HG03039 (cell line): ENCODE results near the gene CDK5.
A peak's percentile ranks its signal among the peaks of the same experiment; 100 is the strongest.
"Not testable (repeated sequence)": the region's sequence is repeated elsewhere in the genome, so short reads cannot be mapped to it uniquely, and the experiment has no call there.

Source experiments
- ATAC-seq: cut with Tn5 transposase; IDR thresholded peaks from one replicate; pipeline ENCODE4 v1.9.1; 2021; ENCODE audit warnings: mild to moderate bottlenecking, moderate library complexity; ENCODE audit not compliant: unreplicated experiment

CDK5 gene

GRCh38 chr7:151017370-151017952 lies 40.2 kb downstream of the CDK5 start:
- no peak for ATAC-seq

DNA sequence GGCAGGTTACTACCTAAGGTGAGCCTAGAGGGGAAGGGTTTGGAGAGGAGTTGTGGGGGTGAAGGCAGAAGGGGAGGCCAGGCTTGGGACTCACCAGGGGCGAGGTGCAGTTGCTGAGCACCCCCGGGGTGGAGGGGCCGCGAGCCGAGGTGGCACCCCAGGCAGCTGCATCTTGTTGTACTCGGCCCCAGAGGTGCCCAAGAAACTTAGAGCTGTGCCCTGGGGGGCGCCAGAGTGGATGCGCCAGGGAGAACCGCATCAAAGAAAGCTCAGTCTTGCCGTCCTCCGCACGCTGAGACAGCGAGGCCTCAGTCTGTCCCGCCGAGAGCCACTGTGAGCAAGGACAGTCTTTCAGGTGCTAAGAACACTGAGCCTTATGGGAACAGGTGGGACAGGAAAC lies 40.8 kb downstream of the CDK5 start:
- ATAC-seq, result no peak

GRCh38 chr7:151016505-151016904 lies 41.2 kb downstream of the CDK5 start:
- ATAC-seq, result no peak

GRCh38 chr7:151015967-151016366 lies 41.7 kb downstream of the CDK5 start:
- ATAC-seq, result no peak

GRCh38 chr7:151014950-151015349 lies 42.7 kb downstream of the CDK5 start:
- ATAC-seq, result no peak

GRCh38 chr7:151013733-151014497 lies 43.8 kb downstream of the CDK5 start:
- ATAC-seq, result no peak

- no peak for ATAC-seq
Measured at GRCh38 chr7:151013356-151013732, 44.4 kb downstream of the CDK5 start.

GRCh38 chr7:151012911-151013347 lies 44.8 kb downstream of the CDK5 start:
- ATAC-seq, result no peak

- no peak for ATAC-seq
Measured at GRCh38 chr7:151012031-151012692, 45.5 kb downstream of the CDK5 start.

- not testable (repeated sequence) for ATAC-seq
Measured at GRCh38 chr7:151011616-151012015, 46.1 kb downstream of the CDK5 start.

- ATAC-seq, result no peak
Measured at GRCh38 chr7:151011097-151011409, 46.6 kb downstream of the CDK5 start.

DNA sequence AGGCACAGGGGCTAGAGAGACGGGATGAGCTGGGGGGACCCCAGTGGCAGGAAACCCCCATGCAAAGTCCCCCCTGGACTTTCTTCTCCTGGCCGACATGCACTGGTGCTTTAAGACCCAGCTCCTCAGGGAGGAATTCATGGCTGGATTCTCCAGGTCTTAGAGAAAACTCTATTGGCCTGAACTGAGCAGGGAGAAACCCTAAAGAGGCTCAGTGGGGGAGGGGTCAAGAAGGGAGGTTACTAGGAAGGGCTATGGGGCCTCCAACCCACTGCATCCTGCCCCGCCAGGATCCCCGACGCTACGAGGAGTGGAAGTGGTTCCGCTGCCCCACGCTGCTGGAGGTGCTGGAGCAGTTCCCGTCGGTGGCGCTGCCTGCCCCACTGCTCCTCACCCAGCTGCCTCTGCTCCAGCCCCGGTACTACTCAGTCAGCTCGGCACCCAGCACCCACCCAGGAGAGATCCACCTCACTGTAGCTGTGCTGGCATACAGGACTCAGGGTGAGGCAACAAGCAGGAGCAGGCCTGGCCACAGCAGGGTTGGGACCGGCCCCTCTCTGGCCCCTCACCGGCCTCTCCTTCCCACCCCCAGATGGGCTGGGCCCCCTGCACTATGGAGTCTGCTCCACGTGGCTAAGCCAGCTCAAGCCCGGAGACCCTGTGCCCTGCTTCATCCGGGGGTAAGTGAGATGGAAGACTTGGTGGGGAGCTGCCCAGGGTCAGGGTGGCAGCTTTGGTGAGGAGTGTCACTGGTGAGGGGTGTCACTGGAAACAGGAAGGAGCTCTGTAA lies 47.2 kb downstream of the CDK5 start:
- no peak for ATAC-seq

DNA sequence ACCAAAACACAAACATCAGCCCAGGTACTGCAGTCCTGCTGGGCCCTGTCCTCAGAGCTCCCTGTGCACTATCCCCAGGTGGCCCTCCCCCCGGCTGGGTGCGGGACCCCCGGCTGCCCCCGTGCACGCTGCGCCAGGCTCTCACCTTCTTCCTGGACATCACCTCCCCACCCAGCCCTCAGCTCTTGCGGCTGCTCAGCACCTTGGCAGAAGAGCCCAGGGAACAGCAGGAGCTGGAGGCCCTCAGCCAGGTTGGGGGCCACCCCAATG lies 47.7 kb downstream of the CDK5 start:
- no peak for ATAC-seq

DNA sequence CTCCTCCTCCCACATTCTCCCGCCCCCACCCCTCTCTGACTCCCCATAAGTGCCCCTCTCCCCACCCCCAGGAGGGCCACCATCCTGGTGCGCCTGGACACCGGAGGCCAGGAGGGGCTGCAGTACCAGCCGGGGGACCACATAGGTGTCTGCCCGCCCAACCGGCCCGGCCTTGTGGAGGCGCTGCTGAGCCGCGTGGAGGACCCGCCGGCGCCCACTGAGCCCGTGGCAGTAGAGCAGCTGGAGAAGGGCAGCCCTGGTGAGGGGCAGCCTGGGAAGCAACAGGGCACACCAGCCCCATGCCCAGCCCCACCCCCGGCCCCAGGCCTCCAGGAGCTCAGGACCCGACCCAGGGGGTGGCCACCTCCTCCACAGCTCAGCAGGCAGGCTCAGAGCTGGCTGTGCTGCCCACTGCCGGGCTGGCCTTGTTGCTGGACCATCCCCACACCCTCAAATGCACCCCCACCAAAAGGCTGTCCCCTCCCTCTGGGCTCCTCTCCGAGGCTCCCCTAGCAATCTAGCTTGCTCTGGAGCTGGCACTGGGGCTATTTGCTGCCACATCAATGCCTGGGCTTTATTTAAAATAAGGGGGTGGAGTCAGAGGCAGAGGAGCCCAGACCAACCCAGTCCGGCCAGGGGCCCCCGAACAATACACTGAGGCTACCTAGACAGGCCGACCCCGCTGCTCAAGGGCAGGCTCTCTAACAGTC lies 48.2 kb downstream of the CDK5 start:
- ATAC-seq, result no peak

DNA sequence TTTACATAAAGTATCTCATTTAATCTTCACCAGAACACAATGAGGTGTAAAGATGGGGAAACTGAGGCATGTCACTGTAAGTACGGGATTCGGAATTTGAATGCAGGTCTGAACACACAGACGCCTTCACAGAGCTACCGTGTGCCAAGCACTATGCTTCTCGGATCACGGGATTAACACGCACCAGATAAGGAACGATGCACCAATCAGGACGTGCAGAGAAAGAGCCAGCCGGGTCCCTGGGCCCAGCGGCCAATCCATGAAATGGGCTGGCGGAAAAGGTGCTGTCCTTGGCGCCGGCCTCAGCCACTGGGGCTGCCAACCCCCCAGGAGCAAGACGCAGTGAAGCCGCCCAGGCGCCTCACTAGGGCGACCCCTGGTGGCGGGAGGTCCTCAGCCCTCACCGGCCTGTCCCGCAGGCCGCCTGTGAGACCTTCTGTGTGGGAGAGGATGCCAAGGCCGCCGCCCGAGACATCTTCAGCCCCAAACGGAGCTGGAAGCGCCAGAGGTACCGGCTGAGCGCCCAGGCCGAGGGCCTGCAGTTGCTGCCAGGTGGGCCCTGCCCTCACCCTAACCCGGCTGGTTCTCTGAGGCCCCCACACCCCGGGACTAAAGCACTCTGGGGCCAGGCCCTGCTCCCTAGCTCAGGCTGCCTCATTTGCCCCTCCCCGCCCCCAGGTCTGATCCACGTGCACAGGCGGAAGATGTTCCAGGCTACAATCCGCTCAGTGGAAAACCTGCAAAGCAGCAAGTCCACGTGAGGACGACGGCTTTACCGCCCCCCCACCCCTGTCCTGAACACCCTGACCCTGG lies 49.0 kb downstream of the CDK5 start:
- peak; percentile 75 for ATAC-seq

DNA sequence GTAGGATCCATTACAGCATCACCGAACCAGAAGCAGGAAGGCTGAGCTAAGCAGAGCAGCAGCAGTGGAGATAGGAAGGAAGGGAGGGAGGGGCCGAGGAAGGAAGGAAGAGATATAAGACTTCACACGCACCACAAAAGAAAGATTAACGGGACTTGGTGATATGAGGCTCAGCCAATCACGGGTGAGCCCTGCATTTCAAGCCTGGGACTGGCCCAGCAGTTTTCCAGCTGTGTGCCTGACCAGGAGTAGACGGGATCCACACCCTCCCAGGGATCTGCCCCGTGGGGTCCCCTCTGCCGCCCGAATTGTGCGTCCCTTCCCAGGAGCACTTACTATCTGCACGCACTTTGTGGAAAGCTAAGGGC lies 49.6 kb downstream of the CDK5 start:
- no peak for ATAC-seq

GRCh38 chr7:151007469-151007898 lies 50.2 kb downstream of the CDK5 start:
- no peak for ATAC-seq

- no peak for ATAC-seq
Measured at GRCh38 chr7:151006590-151007300, 51.0 kb downstream of the CDK5 start.

GRCh38 chr7:151005566-151005965 lies 52.1 kb downstream of the CDK5 start:
- no peak for ATAC-seq
